SK-N-MC (cell line): ENCODE results near the gene SLC22A16.

Experiments used
- EZH2 ChIP-seq: fragments of 200-600 bp; sonication (generic); IDR thresholded peaks from one replicate; pipeline ENCODE4 v1.6.1; 2017; ENCODE audit warnings: antibody characterized with exemption
- FOXP2 ChIP-seq: optimal IDR thresholded peaks from 2 replicates; pipeline ENCODE3; 2011; ENCODE audit warnings: mild to moderate bottlenecking, moderate library complexity; ENCODE audit not compliant: insufficient read depth; ENCODE audit errors: extremely low read length, control extremely low read depth
- POLR2AphosphoS5 ChIP-seq: IDR thresholded peaks from 2 replicates; pipeline ENCODE4 v1.6.1; 2012; ENCODE audit warnings: mild to moderate bottlenecking, low read depth, low read length, borderline replicate concordance

DNA sequence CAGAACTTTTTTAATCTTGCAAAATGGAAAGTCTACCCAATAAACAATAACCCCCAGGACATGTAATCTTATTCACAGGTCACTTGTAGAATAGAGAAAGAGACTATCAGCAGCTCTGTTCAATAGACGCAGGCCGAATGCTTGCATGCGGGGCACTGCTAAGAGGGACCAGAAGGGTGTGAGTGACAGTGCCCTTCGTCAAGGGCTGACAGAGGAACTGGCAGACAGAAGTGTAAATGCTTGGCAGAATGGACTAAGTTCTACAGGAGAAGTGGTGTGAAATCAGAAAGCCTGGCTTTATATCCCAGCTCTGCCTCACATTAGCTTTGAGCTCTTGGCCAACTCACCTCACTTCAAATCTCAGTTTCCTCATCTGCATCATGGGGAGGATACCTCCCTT lies 82.0 kb downstream of the SLC22A16 start:
- TF ChIP-seq EZH2 (no peak), POLR2AphosphoS5 (no peak), FOXP2 (no peak)
